WI38 (cell line): Measurements from ENCODE around the gene APOH.
"Not testable (repeated sequence)": the region's sequence is repeated elsewhere in the genome, so short reads cannot be mapped to it uniquely, and the experiment has no call there.

ENCODE experiments used
- H3K4me3 ChIP-seq: 2 replicates; pipeline ENCODE4 v1.5.1; 2011; ENCODE audit warnings: low read depth, mild to moderate bottlenecking, control low read depth, low read length
- CTCF ChIP-seq: IDR thresholded peaks from 2 replicates; pipeline ENCODE4 v1.5.1; 2012; ENCODE audit warnings: low read depth, mild to moderate bottlenecking, control low read depth, low read length

Gene APOH

GRCh38 chr17:66255527-66255971 lies 26.3 kb upstream of the APOH start:
- no peak overlapping the region for H3K4me3 ChIP-seq
- TF ChIP-seq CTCF = no peak

- TF ChIP-seq CTCF = peak; percentile 66
- no peak overlapping the region for H3K4me3 ChIP-seq
Observed at GRCh38 chr17:66255112-66255511, 25.9 kb upstream of the APOH start.

GRCh38 chr17:66253458-66253857 lies 24.2 kb upstream of the APOH start:
- not testable (repeated sequence) for H3K4me3 ChIP-seq

- H3K4me3 ChIP-seq = no peak overlapping the region
- no peak for TF ChIP-seq CTCF
Observed at GRCh38 chr17:66250686-66251085, 21.5 kb upstream of the APOH start.

- H3K4me3 ChIP-seq = no peak overlapping the region
- no peak for TF ChIP-seq CTCF
Observed at GRCh38 chr17:66248285-66248684, 19.1 kb upstream of the APOH start.

- H3K4me3 ChIP-seq = no peak overlapping the region
- no peak for TF ChIP-seq CTCF
Observed at GRCh38 chr17:66241839-66242238, 12.6 kb upstream of the APOH start.

GRCh38 chr17:66240630-66241029 lies 11.4 kb upstream of the APOH start:
- TF ChIP-seq CTCF = no peak
- H3K4me3 ChIP-seq = no peak overlapping the region

GRCh38 chr17:66240013-66240412 lies 10.8 kb upstream of the APOH start:
- H3K4me3 ChIP-seq = no peak overlapping the region
- TF ChIP-seq CTCF = no peak
